NCI-H345 (cell line): ENCODE results near the gene PPFIBP2.

Experiments used
- DNase-seq: peaks from one replicate; lab custom pipeline; 2025; lab: John Stamatoyannopoulos, UW

PPFIBP2 gene

DNA sequence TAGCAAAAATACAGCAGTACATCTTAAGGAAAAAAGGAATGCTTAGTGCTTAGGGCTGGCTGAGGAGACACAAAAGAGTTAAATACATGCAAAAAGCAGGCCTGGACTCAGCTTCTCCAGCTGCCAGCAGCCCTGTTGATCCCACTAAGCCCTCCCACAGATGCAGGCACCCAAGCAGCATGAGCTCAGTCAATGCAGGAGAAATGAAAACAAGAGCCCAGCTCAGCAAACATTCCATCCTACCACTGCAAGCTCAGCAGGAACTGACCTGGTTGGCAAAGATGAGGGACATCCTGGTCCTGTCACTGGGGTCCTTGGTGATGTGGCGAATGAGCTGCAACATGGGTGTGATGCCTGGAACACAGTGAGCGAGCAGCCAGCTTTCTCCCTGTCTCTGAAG, 153.7 kb downstream of the PPFIBP2 start:
- peak; percentile 26 for DNase-seq

DNA sequence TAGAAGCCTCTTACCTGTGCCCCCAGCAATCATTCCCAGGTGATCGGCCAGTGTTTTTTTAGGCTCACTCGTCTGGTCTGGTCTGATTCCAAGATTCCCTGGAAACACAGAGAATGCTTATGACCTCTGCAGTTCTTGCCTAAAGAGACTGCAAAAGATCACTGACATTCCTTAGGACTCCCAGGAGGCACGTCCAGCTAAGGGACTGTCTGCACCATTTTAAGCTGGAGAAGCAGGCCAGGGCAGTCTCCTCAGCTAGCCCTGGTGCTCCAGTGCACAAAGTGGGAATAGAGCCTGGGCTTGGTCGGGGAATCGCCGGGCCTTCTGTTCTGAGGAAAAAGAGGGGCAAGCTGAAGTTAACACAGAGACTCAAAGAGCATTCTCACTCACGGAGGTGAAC, 154.7 kb downstream of the PPFIBP2 start:
- DNase-seq = no peak

DNA sequence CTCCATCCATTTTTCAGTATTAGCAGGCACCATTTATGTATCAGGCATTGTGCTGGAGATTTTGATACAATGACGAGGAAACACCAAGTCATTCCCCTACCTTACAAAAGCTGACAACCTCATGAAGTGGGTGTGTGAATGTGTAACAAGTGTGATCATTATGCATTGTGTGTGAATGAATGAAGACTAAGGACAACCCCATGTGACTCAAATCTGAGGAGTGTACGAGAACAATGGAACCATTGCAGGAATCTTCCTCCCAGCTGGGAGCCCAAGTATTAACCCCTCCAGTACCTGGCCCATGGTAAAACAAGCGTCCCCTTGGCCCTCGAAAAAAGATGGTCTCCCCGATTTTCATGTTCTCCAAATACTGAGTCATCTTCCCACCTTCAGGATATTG, 155.1 kb downstream of the PPFIBP2 start:
- no peak for DNase-seq

- no peak for DNase-seq
Measured at GRCh38 chr11:7670641-7671040, 156.8 kb downstream of the PPFIBP2 start.

DNA sequence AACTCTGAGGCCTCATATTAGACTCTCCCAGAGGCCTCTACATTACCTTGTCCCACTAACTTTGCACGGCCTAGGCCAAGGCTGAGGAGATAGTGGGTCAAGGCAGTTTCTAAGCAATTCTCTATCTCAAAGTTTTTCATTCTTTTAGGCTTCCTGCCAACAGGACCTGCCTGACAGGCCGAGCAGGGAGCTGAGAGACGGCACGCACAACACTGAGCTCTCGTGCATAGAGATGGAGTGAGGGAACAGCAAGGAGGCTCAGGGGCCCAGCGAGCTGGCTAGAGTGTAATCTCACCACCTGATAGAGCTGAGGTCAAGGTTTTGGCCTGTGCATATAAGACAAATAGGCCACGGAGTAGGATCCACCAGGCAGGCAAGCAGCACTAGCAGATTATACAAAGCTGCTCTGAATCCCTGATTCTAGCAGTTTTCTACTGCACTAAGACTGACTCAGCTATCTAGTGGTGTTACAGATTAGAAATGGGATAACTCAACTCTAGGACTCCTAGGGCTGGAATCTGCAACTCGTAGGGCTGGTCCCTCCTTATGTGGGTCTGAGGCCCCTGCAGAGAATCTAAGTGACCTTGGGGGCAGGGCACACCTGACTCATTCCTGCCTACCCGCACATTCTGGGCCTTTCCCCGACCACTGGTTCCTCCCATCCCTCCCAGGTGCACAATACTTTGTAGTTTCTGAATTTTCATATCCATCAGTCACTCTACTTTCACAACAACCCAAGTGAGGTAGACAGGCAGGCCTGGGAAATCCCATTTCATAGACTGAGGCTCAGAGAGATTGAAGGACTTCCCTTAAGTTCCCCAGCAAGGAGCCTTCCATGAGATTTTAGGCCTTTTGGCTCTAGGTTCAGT, 157.8 kb downstream of the PPFIBP2 start:
- DNase-seq = no peak

GRCh38 chr11:7672276-7672959, 158.6 kb downstream of the PPFIBP2 start:
- DNase-seq = no peak

DNA sequence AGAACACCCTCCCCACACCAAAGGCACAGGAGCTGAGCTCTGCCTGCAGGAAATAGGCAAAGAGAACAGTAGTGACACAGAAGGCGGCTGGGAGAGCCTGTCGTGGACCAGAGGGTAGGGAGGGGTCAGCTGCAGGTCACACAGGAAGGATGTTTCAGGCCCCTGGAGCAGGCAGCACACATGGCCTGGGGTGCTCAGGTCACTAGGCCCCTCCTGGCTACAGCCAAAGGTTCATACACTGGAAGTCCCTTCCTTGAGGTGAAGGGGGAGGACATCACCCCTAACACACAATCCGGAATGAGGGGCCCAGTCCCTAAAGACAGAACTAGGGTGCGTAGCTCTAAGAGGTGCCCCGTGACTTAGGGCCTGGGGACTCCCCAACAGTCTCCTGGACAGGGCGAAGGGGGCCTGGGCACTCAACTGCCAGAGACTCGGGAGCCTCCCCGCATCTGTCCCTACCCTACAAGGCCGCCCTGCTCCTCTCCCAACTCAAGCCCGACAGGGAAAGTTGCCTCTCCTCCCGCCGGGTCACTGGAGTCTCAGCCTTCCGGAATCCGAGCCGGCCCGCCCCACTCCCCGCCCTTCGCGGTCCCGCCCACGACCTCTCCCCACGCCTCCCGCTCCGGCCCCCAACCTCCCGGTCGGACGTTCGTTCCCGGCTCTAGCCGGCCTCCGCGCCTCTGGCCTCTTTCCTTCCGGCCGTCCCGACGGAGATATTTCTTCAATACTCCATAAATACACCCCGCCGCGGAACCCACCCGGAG, 159.3 kb downstream of the PPFIBP2 start, which contains the start of gene CYB5R2:
Gene CYB5R2 (minus strand): TSS at position 541 of the 764 bp plus-strand sequence. CDS start 675 bp downstream, outside the sequence.
- peak; percentile 8 for DNase-seq

DNA sequence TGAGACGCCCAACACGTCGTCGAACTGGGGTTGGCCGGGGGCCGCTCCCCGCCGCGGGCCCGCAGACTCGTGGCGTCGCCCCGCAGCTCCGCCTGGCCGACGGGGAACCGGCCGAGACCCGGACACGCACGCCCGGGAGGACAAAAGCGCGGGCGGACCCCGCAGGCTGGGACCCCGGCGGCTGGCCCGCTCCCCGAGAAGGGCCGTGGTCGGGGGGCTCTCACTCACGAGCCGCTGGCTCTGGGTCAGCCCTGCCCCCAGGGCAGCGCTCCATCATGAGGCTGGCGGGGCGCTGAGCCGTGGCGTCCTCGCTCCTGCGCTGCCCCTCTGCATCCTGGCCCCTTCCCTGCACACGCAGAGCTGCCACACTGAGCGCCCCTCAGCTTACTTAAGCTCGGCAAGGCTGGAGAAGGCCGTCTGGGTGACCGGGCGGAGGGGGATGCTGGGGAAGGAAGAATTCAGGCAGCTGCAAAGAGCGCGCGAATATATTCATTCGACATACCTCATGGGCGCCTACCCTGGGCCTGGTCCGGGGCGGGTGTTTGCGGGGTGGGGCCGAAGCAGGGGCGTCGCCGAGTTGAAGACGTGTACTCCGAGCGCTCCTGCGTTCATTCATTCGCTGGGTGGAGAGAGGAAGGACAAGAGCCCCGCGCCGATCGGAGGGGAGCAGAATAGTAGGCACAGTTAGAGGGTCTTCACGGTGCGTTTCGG, 160.1 kb downstream of the PPFIBP2 start:
- peak; percentile 16 for DNase-seq

DNA sequence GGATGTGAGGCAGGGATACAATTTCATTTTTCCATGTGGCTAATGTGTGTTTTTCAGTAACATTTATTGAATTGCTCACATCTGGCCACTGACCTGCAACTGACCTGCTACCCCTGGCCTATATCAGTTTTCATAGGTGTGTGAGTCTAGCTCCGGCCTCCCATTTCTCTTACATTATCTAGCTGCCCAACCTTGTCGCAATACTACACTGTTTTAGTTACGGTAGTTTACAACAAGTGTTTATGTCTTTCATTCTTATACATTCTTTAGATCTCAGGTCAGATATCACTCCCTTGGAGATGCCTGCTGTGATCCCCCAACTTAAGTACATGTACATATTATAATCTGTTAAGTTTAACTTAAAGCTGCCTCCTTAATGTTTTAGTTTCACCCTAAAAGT, 161.8 kb downstream of the PPFIBP2 start:
- no peak for DNase-seq

- DNase-seq = no peak
Measured at GRCh38 chr11:7677071-7677470, 163.3 kb downstream of the PPFIBP2 start.

DNA sequence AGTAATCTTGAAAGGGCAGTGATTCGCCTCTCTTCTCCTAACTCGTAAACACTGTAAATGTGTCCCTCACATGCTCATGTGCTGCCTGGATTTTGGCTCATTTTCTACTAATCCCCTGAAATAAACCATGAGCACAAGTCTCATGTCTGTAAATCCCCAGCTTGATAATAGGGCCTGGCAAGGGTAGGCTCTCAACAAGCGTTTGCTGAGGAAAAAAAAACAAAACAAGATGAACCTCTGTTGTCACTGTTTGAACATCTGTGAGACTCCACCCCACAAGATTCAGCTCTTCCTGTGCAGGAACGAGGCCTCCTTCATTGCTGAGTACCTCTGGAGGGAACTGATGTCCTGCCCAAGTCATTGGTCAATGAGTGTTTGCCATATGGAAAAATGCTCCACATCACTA, 164.0 kb downstream of the PPFIBP2 start:
- no peak for DNase-seq

DNA sequence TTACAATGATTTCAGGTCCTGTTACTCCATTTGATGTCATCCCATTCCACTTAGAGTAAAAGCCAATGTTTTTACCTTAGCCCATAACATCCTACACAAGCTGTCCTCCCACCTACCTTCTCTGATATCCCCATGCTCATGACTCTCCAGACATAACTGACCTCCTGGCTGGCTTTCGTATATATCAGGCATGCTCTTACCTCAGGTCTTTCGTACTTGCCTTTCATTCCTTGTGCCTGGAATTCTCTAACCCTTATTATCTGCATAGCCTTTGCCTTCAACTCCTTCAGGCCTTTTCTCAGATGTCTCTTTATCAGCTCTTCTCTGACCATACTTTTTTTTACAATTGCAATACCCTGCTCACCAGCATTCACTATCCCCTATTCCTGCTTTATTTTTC, 169.8 kb downstream of the PPFIBP2 start:
- DNase-seq = no peak

DNA sequence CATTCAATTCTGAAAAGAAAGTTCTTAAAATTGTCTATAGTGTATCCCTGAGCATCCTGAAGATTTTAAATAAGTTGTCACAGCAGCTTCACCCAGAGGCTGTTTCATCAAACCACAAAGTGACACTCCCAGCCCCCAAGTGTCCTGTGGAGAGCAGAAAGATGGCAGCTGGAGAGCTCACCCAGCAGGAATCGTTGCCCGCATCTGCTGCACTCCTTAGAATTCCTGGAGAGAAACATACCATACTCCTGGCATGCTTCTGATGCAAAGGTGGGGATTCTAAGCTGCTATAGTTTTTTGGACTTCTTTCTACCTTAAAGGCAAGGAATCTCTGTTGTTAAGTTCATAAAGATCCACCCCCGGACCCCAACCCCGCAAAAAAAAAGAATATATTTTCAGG, 173.0 kb downstream of the PPFIBP2 start:
- DNase-seq = no peak

- no peak for DNase-seq
Measured at GRCh38 chr11:7687386-7687785, 173.6 kb downstream of the PPFIBP2 start.

GRCh38 chr11:7688238-7688826, 174.5 kb downstream of the PPFIBP2 start:
- peak; percentile 29 for DNase-seq

GRCh38 chr11:7689239-7689638, 175.4 kb downstream of the PPFIBP2 start:
- no peak for DNase-seq

DNA sequence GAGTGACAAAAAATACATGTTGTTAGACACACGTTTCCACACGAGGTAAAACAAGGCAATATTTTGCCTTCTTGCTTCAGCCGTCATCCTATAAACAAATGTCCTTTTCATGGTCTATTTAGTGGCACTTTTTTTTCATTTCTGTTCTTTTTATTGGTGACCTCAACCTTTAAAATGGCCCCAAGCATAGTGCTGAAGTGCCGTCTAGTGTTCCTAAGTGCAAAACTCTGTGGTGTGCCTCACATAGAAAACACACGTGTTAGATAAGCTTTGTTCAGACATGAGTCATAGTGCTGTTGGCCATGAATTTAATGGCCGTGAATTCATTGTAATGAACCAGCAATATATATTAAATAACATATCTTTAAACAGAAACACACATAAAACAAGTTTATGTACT, 176.8 kb downstream of the PPFIBP2 start:
- DNase-seq = no peak

DNA sequence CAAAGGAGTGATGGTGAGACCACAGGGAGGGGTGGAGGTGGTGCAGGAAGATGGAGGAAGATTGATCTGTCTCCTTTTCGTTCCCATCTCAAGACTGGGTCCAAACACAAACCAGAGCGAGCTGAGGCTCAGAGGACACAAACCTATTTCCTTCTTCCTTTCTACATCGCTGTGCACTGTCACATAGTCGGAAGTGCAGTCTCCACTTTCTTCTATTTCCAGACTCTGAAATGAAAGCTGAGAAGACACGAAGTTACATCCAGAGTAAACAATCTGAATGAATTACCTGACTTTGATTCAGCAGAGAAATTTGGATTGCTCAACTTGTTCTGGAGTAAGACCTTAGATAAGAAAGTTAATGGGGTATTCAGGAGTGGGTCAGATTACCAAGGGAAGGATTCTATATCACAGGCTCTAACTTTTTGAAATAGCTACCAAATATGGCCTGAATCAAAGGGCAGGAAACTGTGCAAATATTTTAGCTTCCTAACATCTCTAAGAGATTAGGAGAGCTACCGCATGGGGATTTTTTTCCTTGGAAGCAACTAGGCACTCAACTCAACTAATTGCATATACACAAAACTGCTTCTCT, 178.1 kb downstream of the PPFIBP2 start:
- no peak for DNase-seq

- DNase-seq = no peak
Measured at GRCh38 chr11:7692426-7692825, 178.6 kb downstream of the PPFIBP2 start.

DNA sequence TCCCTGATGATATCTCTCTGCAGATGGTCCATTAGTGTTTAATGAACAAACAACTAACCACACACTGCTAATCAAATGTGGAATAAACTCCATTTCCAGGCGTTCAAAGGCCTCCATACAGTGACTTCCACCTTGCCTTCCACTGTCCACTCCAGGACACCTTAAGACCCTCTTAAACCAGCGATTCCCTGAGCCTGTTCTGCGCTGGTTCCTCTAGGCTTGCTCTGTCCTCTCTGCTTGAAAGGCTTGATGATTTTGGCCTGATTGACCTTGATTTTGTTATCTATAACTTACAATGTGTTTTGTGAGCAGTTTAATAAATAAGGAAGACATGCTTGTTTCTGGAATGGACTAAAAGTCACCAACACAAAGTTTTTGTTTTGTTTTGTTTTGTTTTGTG, 180.4 kb downstream of the PPFIBP2 start:
- DNase-seq = no peak

GRCh38 chr11:7696424-7696823, 182.6 kb downstream of the PPFIBP2 start:
- DNase-seq = no peak
